DND-41 (cell line): ENCODE results near the gene INPP5B.

Experiments
- ATAC-seq: fragments of 200-7000 bp; cut with Tn5 transposase; 3 replicates; pipeline ENCODE4 v1.9.1; 2021; ENCODE audit warnings: low read depth; ENCODE audit not compliant: insufficient read depth
- DNase-seq: peaks from one replicate; pipeline ENCODE4 v3.0.0-alpha.2; 2020
- H2AFZ ChIP-seq: 2 replicates; pipeline ENCODE4 v1.6.0; 2012; ENCODE audit warnings: low read depth, low read length
- H3K27ac ChIP-seq: 2 replicates; pipeline ENCODE4 v1.5.1; 2012; ENCODE audit warnings: low read length, inconsistent platforms
- H3K27me3 ChIP-seq: fragments of 200-600 bp; sonication (generic); 2 replicates; pipeline ENCODE4 v1.6.0; 2012; ENCODE audit warnings: low read length, mild to moderate bottlenecking, inconsistent platforms; ENCODE audit not compliant: insufficient read depth, poor library complexity
- H3K36me3 ChIP-seq: 2 replicates; pipeline ENCODE4 v1.5.1; 2012; ENCODE audit warnings: low read length, inconsistent platforms; ENCODE audit not compliant: insufficient read depth
- H3K4me1 ChIP-seq: 2 replicates; pipeline ENCODE4 v1.5.1; 2012; ENCODE audit warnings: mild to moderate bottlenecking, low read length; ENCODE audit not compliant: insufficient read depth
- H3K4me2 ChIP-seq: 2 replicates; pipeline ENCODE4 v1.6.0; 2012; ENCODE audit warnings: mild to moderate bottlenecking, moderate library complexity, low read length, inconsistent platforms; ENCODE audit not compliant: insufficient read depth
- H3K4me3 ChIP-seq, 2 experiments: fragments of 200-600 bp in 1 of 2; shearing (Covaris generic) in 1 of 2; 2 replicates each; pipeline ENCODE4 v1.5.1; 2012 to 2016; ENCODE audit warnings: inconsistent platforms in 2 of 2, low read length in 2 of 2, mild to moderate bottlenecking in 2 of 2, low read depth in 1 of 2, moderate library complexity in 1 of 2
- H3K79me2 ChIP-seq: 2 replicates; pipeline ENCODE4 v1.6.0; 2012; ENCODE audit warnings: low read length, inconsistent platforms; ENCODE audit not compliant: insufficient read depth
- H3K9ac ChIP-seq: 2 replicates; pipeline ENCODE4 v1.6.0; 2012; ENCODE audit warnings: low read depth, mild to moderate bottlenecking, inconsistent platforms, low read length, moderate library complexity
- H3K9me3 ChIP-seq: 2 replicates; pipeline ENCODE4 v1.5.1; 2012; ENCODE audit warnings: low read length, moderate library complexity, mild to moderate bottlenecking, inconsistent platforms; ENCODE audit not compliant: insufficient read depth, severe bottlenecking
- H4K20me1 ChIP-seq: 2 replicates; pipeline ENCODE4 v1.6.0; 2012; ENCODE audit warnings: low read length; ENCODE audit not compliant: insufficient read depth
- CTCF ChIP-seq: IDR thresholded peaks from 2 replicates; pipeline ENCODE4 v1.5.1; 2012; ENCODE audit warnings: borderline replicate concordance, low read length, moderate library complexity, mild to moderate bottlenecking; ENCODE audit not compliant: poor library complexity, severe bottlenecking; ENCODE audit errors: extremely low read depth
- EZH2 ChIP-seq: IDR thresholded peaks from 3 replicates; pipeline ENCODE4 v1.6.1; 2012; ENCODE audit warnings: borderline replicate concordance, low read depth, mild to moderate bottlenecking, moderate library complexity, low read length, inconsistent platforms; ENCODE audit not compliant: severe bottlenecking

INPP5B gene

DNA sequence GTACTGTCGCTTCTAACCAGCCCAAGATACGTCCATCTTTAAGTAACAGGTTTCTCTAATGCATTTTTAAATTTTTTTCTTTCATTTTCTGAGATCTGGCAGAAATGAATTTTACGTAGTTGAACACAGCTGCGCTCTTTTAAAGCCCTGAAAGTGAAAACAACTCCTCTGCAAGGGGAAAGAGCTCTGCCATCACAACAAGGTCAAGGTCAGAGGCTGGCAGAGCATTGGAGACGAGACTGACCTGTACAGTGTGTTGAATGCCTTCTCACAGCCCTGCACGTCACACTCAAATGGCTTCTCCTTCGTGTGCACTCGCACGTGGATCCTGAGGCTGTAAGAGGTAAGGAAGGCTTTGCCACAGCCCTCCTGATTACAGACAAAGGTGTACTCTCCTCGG, 107.2 kb downstream of the INPP5B start:
- no peak overlapping the region for H3K4me3 ChIP-seq
- peaks cover 26% of the 10 kb centered on the region for H3K79me2 ChIP-seq
- no peaks in the 10 kb centered on the region for H3K27me3 ChIP-seq
- no peak overlapping the region for H3K27ac ChIP-seq
- DNase-seq (no peak), ATAC-seq (no peak)
- H4K20me1 ChIP-seq = peaks cover 11% of the 10 kb centered on the region
- no peak for TF ChIP-seq EZH2
- no peak for TF ChIP-seq CTCF
- no peak overlapping the region for H2AFZ ChIP-seq
- no peak overlapping the region for H3K4me2 ChIP-seq
- peaks cover 59% of the 10 kb centered on the region for H3K36me3 ChIP-seq
- no peak overlapping the region for H3K9ac ChIP-seq
- no peaks in the 10 kb centered on the region for H3K9me3 ChIP-seq
- H3K4me1 ChIP-seq = no peaks in the 10 kb centered on the region

GRCh38 chr1:37836788-37837187, 110.1 kb downstream of the INPP5B start:
- Histone ChIP-seq H3K27me3 (no peaks in the 10 kb centered on the region), H3K36me3 (peaks cover 82% of the 10 kb centered on the region), H3K4me3 (no peak overlapping the region), H3K4me2 (no peak overlapping the region), H3K79me2 (peaks cover 10% of the 10 kb centered on the region; the same call in 1 of the 2 replicates), H2AFZ (no peak overlapping the region), H3K9ac (no peak overlapping the region), H4K20me1 (peaks cover 9% of the 10 kb centered on the region), H3K9me3 (no peaks in the 10 kb centered on the region), H3K27ac (no peak overlapping the region), H3K4me1 (no peaks in the 10 kb centered on the region)
- DNase-seq (no peak), ATAC-seq (no peak)
- no peak for TF ChIP-seq EZH2
- TF ChIP-seq CTCF = no peak

GRCh38 chr1:37831809-37832208, 115.0 kb downstream of the INPP5B start:
- Histone ChIP-seq H3K4me3 (no peak overlapping the region), H3K27me3 (no peaks in the 10 kb centered on the region), H3K4me1 (no peaks in the 10 kb centered on the region), H3K9ac (no peak overlapping the region), H4K20me1 (no peaks in the 10 kb centered on the region), H2AFZ (no peak overlapping the region), H3K27ac (no peak overlapping the region), H3K9me3 (no peaks in the 10 kb centered on the region), H3K36me3 (peaks cover 72% of the 10 kb centered on the region), H3K4me2 (no peak overlapping the region), H3K79me2 (no peaks in the 10 kb centered on the region)
- TF ChIP-seq CTCF (no peak), EZH2 (no peak)
- DNase-seq (no peak), ATAC-seq (no peak)

DNA sequence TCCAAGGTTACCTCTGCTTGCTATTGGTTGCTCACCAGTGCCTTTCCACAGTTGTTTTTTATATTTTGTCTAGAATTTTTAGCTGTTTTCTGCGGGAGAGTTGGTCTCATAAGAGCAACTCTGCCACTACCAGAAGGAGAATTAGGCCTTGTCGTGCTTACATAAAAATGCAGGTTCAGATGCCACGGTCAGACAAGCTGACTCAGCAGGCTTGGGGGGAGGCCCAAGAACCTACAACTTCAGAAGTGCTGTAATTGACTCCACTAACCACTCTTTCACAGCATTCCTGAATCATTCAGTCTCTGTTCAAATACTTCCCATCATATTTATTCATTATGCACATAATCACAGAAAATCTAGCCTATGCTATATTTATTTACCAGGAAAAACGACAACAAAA, 115.7 kb downstream of the INPP5B start:
- Histone ChIP-seq H4K20me1 (no peaks in the 10 kb centered on the region), H3K9ac (no peak overlapping the region), H3K27ac (no peak overlapping the region), H2AFZ (no peak overlapping the region), H3K36me3 (peaks cover 71% of the 10 kb centered on the region), H3K9me3 (no peaks in the 10 kb centered on the region), H3K4me3 (no peak overlapping the region), H3K79me2 (no peaks in the 10 kb centered on the region), H3K4me2 (no peak overlapping the region), H3K27me3 (no peaks in the 10 kb centered on the region), H3K4me1 (no peaks in the 10 kb centered on the region)
- TF ChIP-seq CTCF (no peak), EZH2 (no peak)
- ATAC-seq = no peak
- no peak for DNase-seq
